ENCODE results near the gene CD99L2.
A peak's percentile ranks its signal among the peaks of the same experiment; 100 is the strongest.
"Not testable (repeated sequence)": the region's sequence is repeated elsewhere in the genome, so short reads cannot be mapped to it uniquely, and the experiment has no call there.

Gene CD99L2

DNA sequence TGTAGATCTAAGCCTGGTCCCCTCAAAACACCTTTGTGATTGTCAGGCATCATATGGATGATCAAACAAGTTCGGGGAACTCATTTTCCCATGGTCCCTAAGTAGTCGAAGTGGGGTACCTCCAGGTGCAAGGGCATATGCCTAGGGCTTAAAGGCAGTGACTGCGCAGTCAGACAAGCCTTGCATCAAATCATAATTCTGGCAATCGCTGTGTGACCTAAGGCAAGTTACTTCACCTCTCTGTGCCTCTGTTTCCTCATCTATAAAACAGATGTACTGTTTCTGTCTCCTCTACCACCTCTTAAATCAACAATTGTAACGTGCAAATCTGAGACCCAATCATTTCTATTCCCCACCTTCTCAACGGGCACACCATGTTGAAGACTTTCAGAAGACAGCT is 1.8 kb downstream of the CD99L2 start:
- no peak for DNase-seq (ENCODE audit: low spot score)

DNA sequence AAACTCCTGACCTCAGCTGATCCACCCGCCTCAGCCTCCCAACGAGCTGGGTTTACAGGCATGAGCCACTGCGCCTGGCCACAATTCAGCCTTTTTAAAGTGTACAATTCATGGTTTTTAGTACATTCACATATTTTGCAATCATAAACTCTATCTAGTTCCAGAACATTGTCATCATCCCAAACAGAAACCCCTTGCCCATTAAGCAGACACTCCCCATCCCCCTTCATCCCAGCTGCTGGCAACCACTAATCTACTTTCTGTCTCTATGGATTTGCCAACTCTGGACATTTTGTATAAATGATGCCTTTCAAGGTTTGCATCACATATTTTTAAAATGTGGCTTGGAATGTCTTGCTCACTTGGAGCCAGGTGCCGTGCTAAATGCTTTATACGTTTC is 4.5 kb downstream of the CD99L2 start:
- DNase-seq (ENCODE audit: low spot score): no peak

DNA sequence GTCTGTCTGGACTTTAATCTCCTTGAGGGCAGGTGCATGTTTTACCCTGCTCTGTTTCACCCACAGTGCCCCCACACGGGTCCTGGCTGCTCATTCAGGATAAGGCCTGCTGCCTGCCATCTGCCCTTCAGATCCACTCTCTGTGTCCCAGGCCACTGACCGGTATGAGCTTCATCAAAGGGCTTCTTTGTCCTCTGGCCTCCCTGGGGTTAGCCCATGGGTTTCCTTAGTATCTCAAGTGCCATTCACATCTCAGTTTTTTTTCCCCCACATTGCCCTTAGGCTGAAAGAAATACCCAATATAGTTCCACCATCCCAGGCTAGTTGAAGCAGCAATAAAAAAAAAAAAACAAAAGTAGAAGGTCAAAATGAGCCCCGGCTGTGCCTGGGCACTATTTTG is 9.3 kb downstream of the CD99L2 start:
- no peak for DNase-seq (ENCODE audit: low spot score)

DNA sequence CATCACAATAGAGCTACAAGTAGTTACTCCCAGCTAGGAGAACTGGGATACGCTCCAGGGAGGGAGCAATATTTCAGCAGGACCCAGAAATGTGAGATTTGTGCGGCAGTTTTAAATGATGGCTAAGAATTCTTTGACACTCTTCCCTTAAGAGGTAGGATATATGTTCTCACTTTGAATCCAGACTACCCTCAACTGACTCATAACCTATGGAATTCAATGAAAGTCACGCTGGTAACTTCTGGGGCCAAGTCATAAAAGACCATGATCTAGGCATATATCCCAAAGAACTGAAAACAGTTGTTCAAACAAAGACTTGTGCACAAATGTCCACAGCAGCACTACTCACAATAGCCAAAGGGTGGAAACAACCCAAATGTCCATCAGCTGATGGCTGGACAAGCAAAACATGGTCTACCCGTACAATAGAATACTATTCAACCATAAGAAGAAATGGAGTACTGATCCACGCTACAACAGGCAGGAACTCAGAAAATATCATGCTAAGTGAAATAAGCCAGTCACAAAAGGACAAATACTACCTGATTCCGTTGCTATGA is 10.5 kb downstream of the CD99L2 start:
- DNase-seq (ENCODE audit: low spot score): peak; percentile 63

DNA sequence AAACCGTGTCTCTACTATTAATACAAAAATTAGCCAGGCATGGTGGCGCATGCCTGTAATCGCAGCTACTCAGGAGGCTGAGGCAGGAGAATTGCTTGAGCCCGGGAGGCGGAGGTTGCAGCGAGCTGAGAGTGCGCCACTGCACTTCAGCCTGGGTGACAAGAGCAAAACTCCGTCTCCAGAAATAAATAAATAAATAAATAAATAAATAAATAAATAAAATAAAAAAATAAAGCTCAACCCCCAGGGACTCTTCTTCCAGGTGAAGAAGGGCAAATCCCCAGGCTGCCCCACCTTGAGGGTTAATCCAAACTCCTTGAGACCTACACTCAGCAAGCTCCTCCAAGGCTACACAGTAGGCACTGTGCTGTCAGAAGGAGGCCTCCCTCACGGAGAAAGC is 11.2 kb downstream of the CD99L2 start:
- DNase-seq (ENCODE audit: low spot score): not testable (repeated sequence)

DNA sequence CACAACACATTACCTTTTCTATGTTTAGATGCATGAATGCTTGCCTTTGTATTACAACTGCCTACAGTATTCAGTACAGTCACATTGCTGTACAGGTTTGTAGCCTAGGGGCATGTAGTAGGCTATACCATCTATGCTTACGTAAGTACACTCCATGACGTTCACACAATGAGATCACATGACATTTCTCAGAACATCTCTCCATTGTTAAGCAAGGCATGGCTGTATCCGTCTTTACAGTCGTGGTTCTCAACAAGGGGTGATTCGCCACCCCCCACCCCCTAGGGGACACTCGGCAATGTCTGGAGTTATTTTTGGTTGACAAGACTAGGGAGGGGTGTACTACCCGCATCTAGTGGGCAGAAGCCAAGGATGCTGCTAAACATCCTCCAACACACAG is 12.1 kb downstream of the CD99L2 start:
- no peak for DNase-seq (ENCODE audit: low spot score)

DNA sequence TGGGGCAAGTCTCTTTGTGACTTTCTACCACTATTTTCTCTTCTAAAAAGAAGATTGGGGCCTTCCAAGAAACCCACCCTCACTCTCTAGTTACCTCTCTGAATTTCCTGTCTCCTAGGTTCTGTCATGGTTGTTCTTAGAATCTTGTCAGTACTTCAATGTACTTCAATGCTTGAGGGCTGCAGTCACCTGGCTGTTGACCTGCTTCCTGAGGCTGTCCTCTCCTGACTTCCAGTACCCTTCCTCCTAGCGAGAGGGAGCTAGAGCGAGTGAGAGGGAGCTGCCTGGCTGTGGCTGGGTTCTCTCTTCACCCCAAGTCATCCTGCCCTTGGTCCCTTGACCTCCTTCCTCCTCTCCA is 17.7 kb downstream of the CD99L2 start:
- no peak for DNase-seq (ENCODE audit: low spot score)

DNA sequence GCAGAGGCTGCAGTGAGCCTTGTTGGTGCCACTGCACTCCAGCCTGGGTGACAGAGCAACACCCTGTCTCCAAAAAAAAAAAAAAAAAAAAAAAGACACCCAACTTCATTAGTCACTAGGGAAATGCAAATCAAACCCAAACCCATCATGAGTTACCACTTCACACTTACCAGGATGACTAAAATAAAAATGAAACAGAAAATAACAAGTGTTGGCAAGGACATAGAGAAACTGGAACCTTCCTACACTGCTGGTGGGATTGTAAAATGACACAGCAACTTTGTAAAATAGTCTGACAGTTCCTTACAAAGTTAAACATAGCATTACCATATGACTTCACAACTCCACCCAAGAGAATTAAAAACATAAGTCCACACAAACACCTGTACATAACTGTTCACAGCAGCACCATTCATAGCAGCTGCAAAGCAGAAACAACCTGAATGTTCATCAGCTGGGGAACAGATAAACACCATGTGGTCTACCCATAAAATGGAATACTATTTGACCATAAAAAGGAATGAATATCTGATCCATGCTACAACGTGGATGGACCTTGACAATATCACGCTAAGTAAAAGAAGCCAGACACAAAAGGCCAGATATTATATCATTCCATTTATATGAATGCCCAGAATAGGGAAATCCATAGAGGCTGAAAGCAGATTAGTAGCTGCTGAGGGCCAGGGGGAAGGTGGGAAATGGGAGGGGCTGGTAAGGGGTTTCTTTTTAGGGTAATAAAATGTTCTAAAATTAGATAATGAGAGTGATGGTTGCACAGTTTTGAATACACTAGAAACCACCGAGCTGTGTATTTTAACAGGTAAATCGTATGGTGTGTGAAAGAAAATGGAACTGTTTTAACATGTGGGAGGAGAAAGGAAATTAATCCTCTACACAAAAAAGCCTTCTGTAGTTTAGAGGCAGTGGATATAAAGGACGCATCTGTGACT is 18.3 kb downstream of the CD99L2 start:
- DNase-seq (ENCODE audit: low spot score): no peak

DNA sequence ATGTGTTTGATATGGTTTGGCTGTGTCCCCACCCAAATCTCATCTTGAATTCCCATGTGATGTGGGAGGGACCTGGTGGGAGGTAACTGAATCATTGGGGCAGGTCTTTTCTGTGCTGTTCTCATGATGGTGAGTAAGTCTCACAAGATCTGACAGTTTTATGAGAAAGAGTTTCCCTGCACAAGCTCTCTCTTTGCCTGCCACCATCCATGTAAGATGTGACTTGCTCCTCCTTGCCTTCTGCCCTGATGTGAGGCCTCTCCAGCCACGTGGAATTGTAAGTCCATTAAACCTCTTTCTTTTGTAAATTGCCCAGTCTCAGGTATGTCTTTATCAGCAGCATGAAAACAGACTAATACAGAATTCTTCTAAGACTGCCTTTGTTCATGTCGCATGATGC is 22.8 kb downstream of the CD99L2 start:
- not testable (repeated sequence) for DNase-seq (ENCODE audit: low spot score)

DNA sequence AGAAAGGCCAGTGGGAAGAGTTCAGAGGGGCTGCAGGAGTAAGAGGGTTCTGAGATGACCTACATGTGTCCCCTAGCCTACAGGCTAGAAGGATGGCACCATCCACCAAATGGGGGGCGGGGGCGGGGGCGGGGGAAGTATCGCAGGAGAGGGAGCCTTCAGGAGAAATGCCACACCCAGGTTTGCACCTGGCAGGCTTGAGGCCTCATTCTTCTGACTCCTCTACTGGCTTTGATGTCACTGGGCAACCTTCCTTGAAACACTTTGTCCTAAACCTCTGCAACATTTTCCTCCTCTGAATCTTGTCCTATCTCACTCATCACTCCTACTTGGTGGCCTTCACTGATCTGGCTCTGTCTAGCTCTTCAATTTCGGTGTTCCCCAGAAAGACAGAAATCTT is 24.0 kb downstream of the CD99L2 start:
- no peak for DNase-seq (ENCODE audit: low spot score)

DNA sequence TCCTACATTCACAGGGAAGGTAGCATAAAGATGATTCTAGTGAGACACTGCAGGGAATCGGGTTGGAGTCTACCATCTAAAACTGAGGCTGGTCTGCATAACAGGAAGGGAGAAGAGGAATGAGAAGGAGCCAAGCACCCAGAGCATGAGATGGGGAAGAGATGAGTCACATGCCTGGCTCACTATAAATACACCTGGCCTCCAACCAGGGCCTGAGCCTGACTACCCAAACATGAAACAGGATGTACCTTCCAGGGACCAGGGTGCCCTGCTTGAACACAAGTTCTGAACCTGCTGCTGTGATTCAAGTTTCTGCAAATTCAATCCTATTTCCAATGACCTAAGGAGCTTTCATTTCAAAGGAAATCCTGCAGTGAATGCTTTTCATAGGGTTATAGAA is 24.9 kb downstream of the CD99L2 start:
- no peak for DNase-seq (ENCODE audit: low spot score)

DNA sequence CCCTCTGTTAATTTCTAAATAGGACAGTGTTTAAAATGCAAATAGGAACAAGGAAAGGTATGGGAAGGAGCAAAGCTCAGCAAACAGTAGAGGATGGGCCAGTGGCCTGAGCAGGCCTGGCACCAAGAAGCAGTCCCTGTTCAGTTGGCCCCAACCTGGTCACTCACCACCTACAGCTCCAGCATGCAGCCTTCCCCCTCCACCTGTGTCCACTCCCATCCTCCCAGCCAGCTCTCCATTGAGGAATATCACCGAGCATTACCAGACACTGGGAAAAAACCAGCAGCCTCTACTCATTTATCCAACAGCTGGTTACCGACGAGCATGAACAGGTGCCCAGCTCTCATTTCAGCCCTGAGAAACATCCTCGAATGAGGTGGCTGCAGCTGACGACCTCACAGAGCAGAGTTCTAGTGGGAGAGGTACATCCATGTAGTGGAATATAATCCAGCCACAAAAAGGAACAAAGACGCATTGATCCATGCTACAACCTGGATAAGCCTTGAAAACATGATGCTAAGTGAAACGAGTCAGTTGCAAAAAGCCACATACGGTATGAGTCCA is 25.6 kb downstream of the CD99L2 start:
- DNase-seq (ENCODE audit: low spot score): no peak

DNA sequence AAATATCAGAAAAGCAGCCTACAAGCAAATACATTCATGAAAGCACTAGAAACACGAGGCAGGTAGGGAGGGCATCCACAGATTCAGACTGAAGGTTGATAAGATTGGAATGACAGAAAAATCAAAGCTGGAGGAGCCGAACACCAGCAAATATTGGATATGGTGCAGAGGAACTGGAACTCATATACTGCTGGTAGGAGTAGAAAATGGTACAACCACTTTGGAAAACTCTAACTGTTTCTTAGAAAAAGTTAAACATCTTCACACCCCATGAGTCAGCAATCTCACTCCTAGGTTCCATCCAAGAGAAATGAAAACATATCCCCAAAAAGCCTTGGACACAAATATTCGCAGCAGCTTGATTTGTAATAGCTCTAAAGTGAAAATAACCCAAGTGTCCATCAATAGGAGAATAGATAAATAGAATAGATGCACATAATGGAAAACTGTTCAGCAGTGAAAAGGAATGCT is 27.1 kb downstream of the CD99L2 start:
- no peak for DNase-seq (ENCODE audit: low spot score)

DNA sequence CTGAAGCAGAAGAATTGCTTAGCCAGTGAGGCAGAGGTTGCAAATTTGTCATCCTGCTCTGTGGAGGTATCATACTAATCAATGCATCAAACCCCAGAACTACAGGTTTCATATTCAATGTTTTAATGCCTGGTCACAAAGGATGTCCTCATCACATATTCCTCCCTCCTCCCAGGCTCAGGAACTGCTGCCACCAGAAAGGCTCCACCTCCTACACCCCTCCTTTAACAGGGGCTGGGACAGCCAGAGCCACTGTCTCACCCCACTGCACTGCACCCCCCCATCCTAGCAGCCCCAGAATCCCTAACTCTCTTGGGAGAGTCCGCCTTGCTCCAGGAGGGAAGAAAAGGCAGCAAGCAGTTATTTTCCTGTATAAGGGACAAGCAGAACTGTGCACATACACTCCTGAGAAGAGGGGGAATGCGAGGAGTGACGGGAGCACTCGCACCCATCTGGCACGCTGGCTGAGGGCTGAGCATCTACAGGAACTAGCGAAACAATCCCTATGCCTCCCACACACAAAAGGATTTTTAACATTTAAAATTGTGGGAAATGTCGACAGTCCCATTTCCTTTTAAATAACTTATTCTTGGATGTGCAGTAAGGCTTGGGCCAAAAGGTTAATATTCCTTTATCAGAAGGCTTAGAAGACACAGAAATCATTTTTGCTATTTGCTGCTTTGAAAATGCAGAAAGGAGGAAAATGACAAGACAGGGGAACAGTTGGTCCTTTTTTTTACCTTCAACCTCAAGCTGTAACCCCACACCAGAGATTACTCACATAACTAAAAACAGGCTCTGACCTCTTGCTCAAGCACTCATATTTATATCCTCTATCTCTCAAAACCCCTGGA is 27.8 kb downstream of the CD99L2 start:
- peak; percentile 13 for DNase-seq (ENCODE audit: low spot score)

DNA sequence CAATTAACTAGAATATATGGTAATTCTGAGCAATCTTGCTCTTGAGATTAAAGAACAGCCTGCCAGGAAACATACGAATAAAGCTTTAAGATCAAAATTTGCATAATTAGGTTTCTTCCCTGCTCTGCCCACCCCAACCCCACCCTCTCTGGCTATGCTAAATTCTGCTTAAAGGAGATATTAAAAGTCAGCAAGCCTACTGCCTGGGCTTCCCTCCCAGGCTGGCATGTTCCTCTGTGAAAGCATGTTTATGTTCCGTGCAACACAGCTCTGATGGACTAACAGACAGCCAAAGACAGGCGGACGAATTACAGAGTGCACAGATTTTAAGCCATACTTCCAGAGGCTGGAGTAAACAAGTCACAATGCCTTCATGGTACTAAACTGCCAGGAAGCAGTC is 28.4 kb downstream of the CD99L2 start:
- DNase-seq (ENCODE audit: low spot score): peak; percentile 7

DNA sequence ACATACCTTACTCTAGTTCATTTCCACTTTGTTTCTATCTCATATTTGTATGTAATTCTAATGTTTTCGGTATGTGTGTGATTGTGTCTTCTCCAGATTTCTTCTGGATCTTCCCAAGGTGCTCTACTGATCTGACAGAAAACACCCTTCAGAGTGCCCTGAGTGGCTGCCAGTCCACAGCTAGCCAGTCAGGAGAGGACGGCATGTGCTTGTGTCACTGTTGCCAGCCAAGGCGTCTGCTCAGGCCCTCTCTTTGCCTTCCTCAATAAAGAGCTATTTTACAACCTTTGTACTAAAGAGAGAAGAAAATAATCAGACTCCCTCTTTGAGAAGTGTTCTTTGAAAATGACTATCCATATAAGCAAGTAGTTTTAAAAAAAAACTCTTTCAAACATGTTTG is 29.0 kb downstream of the CD99L2 start:
- peak; percentile 1 for DNase-seq (ENCODE audit: low spot score)

DNA sequence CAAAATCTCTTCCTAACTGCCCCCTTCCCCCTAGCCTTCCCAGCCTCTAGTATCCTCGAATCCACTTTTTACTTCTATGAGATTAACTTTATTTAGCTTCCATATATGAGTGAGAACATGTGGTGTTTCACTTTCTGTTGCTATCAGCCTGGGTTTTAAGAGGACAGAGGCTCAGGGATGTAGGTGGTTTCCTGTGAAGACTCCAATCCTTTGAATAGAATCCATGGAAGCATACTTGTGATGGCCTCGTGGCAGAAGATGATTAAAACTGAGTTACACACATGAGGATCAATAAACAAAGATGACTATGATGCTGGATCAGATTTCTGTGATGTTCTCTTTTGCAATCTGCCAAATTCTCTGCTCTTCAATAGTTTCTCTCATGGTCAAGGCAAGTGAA is 29.8 kb downstream of the CD99L2 start:
- no peak for DNase-seq (ENCODE audit: low spot score)

DNA sequence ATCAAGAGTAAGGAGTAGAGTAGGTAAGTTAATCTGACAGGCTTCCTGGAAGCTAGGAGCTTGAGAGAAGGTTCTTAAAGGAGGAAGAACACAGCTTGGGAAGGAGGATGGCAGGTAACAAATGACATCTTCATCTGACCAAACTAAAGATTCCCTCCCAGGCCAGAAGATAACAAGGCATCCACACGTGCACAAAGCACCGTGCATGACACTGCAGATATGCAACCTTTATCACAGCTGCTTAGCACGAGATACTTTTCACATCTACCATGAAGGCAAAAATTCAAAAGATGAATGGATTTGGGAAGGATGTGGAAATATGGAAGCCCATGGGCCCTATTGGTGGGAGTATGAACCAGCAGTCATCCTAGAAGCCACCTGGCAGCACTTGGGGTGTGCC is 34.3 kb downstream of the CD99L2 start:
- no peak for DNase-seq (ENCODE audit: low spot score)

DNA sequence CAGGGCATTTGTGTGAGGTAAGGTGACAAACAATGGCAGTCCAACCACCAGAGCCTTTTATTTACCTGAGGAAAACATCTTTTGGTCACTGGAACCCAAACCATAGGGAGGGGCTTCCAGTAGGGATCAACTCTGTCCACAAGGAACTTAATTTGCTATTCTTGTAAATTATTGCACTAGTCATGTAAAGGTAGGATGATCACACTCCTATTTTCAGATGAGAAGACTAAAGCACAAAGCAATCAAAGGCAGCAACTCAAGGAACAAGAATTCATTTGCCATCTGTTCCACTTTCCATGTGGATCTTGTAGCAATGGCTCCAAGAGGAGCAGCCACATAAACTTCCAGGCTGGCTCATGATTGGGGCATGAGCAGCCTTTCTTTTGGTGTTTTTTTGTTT is 35.3 kb downstream of the CD99L2 start:
- no peak for DNase-seq (ENCODE audit: low spot score)

DNA sequence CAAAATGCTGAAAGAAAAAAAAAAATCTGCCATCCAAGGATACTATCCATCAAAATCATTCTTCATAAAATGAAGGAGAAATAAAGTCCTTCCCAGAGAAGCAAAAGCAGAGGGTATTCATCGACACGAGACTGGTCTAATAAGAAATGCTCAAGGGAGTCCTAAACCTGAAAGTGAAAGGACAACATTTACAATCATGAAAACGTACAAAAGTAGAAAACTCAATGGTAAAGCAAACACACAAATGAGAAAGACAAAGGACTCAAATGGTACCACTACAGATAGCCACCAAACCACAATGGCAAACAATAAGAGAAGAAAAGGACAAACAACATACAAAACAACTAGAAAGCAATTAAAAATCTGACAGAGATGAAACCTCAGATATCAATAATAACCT is 41.0 kb downstream of the CD99L2 start:
- no peak for DNase-seq (ENCODE audit: low spot score)

DNA sequence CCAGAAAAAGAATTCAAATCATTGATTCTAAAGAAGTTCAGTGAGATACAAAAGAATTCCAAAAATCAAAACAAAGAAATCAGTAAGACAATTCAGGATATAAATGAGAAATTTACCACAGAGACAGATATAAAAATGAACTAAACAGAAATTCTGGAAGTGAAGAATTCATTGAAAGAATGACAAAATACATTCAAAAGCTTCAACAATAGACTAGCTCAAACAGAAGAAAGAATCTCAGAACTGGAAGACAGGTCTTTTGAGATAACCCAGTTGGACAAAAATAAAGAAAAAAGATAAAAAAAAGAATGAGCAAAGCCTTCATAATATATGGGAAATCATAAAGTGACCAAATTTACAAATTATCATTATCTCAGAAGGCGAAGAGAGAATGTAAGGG is 41.7 kb downstream of the CD99L2 start:
- DNase-seq (ENCODE audit: low spot score): no peak

DNA sequence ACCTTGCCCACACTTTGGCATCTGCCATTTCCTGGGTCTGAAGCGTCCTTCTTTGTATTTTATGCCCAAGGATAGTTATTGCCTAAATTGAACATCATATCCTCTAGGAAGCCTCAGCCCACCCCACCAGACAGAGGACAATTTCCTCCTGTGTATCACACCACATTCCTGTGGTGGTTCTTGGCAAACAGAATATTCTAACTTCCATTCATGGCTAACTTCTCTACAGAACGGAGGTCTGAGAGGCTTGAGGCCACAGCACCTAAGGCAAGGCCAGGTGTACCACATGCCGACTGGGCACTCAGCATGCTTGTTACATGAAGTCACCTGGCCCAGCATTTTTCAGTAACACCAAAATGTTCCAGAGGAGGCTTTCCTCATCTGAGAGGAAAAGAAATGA is 42.4 kb downstream of the CD99L2 start:
- DNase-seq (ENCODE audit: low spot score): no peak

Measured in putamen (tissue), 1 donor.